Prostate gland (tissue), 2 donors: ENCODE results near the gene OPTC.

ENCODE experiments used
- CTCF ChIP-seq, 4 experiments: fragments of 200-600 bp in 2 of 4; fragments of 450-650 bp in 2 of 4; sonication (generic) in 2 of 4; IDR thresholded peaks; 1 replicate in 3 of 4; 2 replicates in 1 of 4; pipeline ENCODE4 v1.5.1; 2016 to 2019; ENCODE audit warnings: antibody characterized with exemption in 4 of 4, mild to moderate bottlenecking in 2 of 4, moderate library complexity in 2 of 4
- POLR2A ChIP-seq: fragments of 450-650 bp; IDR thresholded peaks from one replicate; pipeline ENCODE4 v1.6.1; 2016; ENCODE audit warnings: antibody characterized with exemption, mild to moderate bottlenecking

DNA sequence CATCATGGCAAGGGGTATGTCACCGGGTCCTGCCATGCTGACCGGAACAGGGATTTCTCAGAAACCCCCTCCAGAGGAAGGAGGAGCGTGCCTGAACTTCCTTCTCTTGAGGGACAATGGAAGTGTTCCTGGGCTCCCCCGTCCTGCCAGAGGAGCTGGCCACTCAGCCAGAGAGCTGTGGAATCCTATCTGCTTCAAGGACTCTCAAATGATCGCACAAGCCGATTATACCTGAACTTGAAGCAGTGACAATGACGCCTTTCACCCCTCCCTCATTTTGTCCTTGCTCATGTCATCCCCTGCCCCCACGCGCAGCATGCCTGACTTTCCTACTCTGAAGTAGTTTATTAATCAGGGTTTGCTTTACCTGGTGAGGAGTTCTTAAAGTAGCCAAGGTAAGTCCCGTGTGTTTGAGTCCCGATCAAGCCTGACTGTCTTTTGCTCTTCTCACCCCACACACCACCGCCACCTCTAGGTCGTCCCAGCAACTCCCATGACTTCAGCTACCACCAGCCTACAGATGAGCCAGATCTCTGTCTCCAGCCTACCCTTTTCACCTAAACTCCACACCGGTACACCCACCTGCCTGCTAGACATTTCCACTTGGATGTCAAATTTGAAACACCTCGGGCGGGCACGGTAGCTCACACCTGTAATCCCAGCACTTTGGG, 43.3 kb upstream of the OPTC start:
- TF ChIP-seq CTCF (IDR thresholded peaks at IDR 0.05) (no peak), POLR2A (no peak)
